Mesenchymal stem cell (in vitro differentiated cells and primary cell): ENCODE results near the gene PNMT.

ENCODE experiments used
- DNase-seq: peaks from one replicate; pipeline ENCODE4 v3.0.0-alpha.2; 2013
- H2AFZ ChIP-seq: one replicate; pipeline ENCODE4 v1.6.1; 2013; ENCODE audit warnings: low read depth, mild to moderate bottlenecking, control low read depth, inconsistent platforms, low read length, moderate library complexity
- H2AK5ac ChIP-seq: 2 replicates; pipeline ENCODE4 v1.6.1; 2013; ENCODE audit warnings: low read length, moderate library complexity, mild to moderate bottlenecking, inconsistent platforms; ENCODE audit not compliant: severe bottlenecking
- H2BK120ac ChIP-seq: one replicate; pipeline ENCODE4 v1.6.1; 2013; ENCODE audit warnings: low read depth, mild to moderate bottlenecking, inconsistent platforms, low read length, moderate library complexity
- H2BK12ac ChIP-seq, 2 experiments: one replicate each; pipeline ENCODE4 v1.6.1; 2013; ENCODE audit warnings: inconsistent platforms in 2 of 2, low read length in 2 of 2, mild to moderate bottlenecking in 2 of 2, moderate library complexity in 2 of 2, control low read depth in 1 of 2
- H2BK15ac ChIP-seq: one replicate; pipeline ENCODE4 v1.6.1; 2013; ENCODE audit warnings: mild to moderate bottlenecking, low read depth, inconsistent platforms; ENCODE audit not compliant: poor library complexity, severe bottlenecking
- H2BK5ac ChIP-seq: 2 replicates; pipeline ENCODE4 v1.6.1; 2013; ENCODE audit warnings: low read depth, mild to moderate bottlenecking, low read length, control low read depth, inconsistent platforms; ENCODE audit not compliant: poor library complexity, severe bottlenecking
- H3K14ac ChIP-seq, 2 experiments: one replicate each; pipeline ENCODE4 v1.6.1; 2013; ENCODE audit warnings: inconsistent platforms in 2 of 2, low read length in 2 of 2, control low read depth in 1 of 2, mild to moderate bottlenecking in 1 of 2, moderate library complexity in 1 of 2
- H3K18ac ChIP-seq, 2 experiments: one replicate each; pipeline ENCODE4 v1.6.1; 2013; ENCODE audit warnings: inconsistent platforms in 2 of 2, low read length in 2 of 2, control low read depth in 1 of 2, low read depth in 1 of 2, mild to moderate bottlenecking in 1 of 2
- H3K23ac ChIP-seq, 2 experiments: one replicate each; pipeline ENCODE4 v1.6.1; 2013; ENCODE audit warnings: inconsistent platforms in 2 of 2, low read length in 2 of 2, mild to moderate bottlenecking in 2 of 2, moderate library complexity in 2 of 2, control low read depth in 1 of 2
- H3K27ac ChIP-seq: 2 replicates; pipeline ENCODE4 v1.5.1; 2013; ENCODE audit warnings: mild to moderate bottlenecking, moderate library complexity, low read length, control low read depth, inconsistent platforms; ENCODE audit not compliant: poor library complexity, severe bottlenecking
- H3K27me3 ChIP-seq, 2 experiments: 2 replicates each; pipeline versions ENCODE4 v1.6.1 to v1.7.0; 2013; ENCODE audit warnings: low read length in 2 of 2, mild to moderate bottlenecking in 2 of 2, moderate library complexity in 2 of 2, control low read depth in 1 of 2, inconsistent platforms in 1 of 2; ENCODE audit not compliant: control insufficient read depth in 1 of 2, insufficient read depth in 1 of 2
- H3K36me3 ChIP-seq, 2 experiments: 2 replicates each; pipeline versions ENCODE4 v1.6.1 to v1.7.0; 2013; ENCODE audit warnings: low read length in 2 of 2, control low read depth in 1 of 2, inconsistent platforms in 1 of 2, low read depth in 1 of 2, mild to moderate bottlenecking in 1 of 2; ENCODE audit not compliant: insufficient read depth in 2 of 2, control insufficient read depth in 1 of 2
- H3K4ac ChIP-seq, 2 experiments: one replicate each; pipeline ENCODE4 v1.6.1; 2013; ENCODE audit warnings: inconsistent platforms in 2 of 2, low read length in 2 of 2, mild to moderate bottlenecking in 2 of 2, moderate library complexity in 2 of 2, control low read depth in 1 of 2, low read depth in 1 of 2
- H3K4me1 ChIP-seq: 2 replicates; pipeline ENCODE4 v1.6.1; 2013; ENCODE audit warnings: low read depth, low read length, control low read depth; ENCODE audit not compliant: control insufficient read depth, insufficient read depth
- H3K4me2 ChIP-seq: 2 replicates; pipeline ENCODE4 v1.6.1; 2013; ENCODE audit warnings: low read length, mild to moderate bottlenecking, inconsistent platforms; ENCODE audit not compliant: poor library complexity, severe bottlenecking
- H3K4me3 ChIP-seq, 2 experiments: 2 replicates each; pipeline versions ENCODE4 v1.5.1 to v1.7.0; 2013; ENCODE audit warnings: low read length in 2 of 2, mild to moderate bottlenecking in 2 of 2, control low read depth in 1 of 2, low read depth in 1 of 2; ENCODE audit not compliant: insufficient read depth in 1 of 2
- H3K79me1 ChIP-seq: replicated peaks from 2 replicates; pipeline ENCODE4 v1.6.1; 2013; ENCODE audit warnings: mild to moderate bottlenecking, control low read depth, low read length, inconsistent platforms; ENCODE audit not compliant: poor library complexity, severe bottlenecking
- H3K9ac ChIP-seq: 2 replicates; pipeline ENCODE4 v1.7.0; 2013; ENCODE audit warnings: mild to moderate bottlenecking, low read length, moderate library complexity
- H3K9me3 ChIP-seq: 2 replicates; pipeline ENCODE4 v1.7.0; 2013; ENCODE audit warnings: mild to moderate bottlenecking, low read length; ENCODE audit not compliant: control insufficient read depth
- H4K8ac ChIP-seq: one replicate; pipeline ENCODE4 v1.6.1; 2013; ENCODE audit warnings: inconsistent platforms, mild to moderate bottlenecking, low read length, moderate library complexity
- H4K91ac ChIP-seq: one replicate; pipeline ENCODE4 v1.6.1; 2013; ENCODE audit warnings: mild to moderate bottlenecking, low read length, inconsistent platforms
- WGBS: methylation state at CpG from one replicate; pipeline ENCODE4 v1.1.7; 2013; ENCODE audit warnings: mixed read lengths; 5-methylcytosine and 5-hydroxymethylcytosine counted together

PNMT gene

GRCh38 chr17:39699818-39700147 is 31.5 kb downstream of the PNMT start, which contains the start of gene ERBB2:
Gene ERBB2 (plus strand): TSS chr17:39700064. CDS start chr17:39700239, 175 bp downstream.
- no peaks in the 10 kb centered on the region for H3K27me3 ChIP-seq
- peaks cover 0 to 17% of the 10 kb centered on the region in 2 experiments for H3K36me3 ChIP-seq
- H3K9me3 ChIP-seq: no peaks in the 10 kb centered on the region
- H4K91ac ChIP-seq: peak within 1 kb of the TSS; percentile 96
- peak within 1 kb of the TSS; percentile 57 for H2BK15ac ChIP-seq
- peak; percentile 75 for DNase-seq
- peak within 1 kb of the TSS; percentile 20 for H3K27ac ChIP-seq
- peak within 1 kb of the TSS; percentile 91 for H3K4me2 ChIP-seq
- peak within 1 kb of the TSS in 1 of 2 experiments; percentile 37 for H2BK12ac ChIP-seq
- peak within 1 kb of the TSS; percentile 50 for H2BK120ac ChIP-seq
- no peak within 1 kb of the TSS for H3K23ac ChIP-seq
- peak within 1 kb of the TSS; percentile 70 for H2BK5ac ChIP-seq
- peak within 1 kb of the TSS; percentile 73 for H2AFZ ChIP-seq
- H2AK5ac ChIP-seq: peak within 1 kb of the TSS; percentile 79
- peak within 1 kb of the TSS; percentile 75 for H4K8ac ChIP-seq
- H3K79me1 ChIP-seq: peaks cover 23% of the 10 kb centered on the region
- H3K9ac ChIP-seq: peak within 1 kb of the TSS; percentile 88
- H3K4me3 ChIP-seq: peak within 1 kb of the TSS; percentile 83 to 92
- WGBS: 0% methylated on average over 20 of the region's 20 CpGs
- peak within 1 kb of the TSS; percentile 72 to 79 for H3K18ac ChIP-seq
- peak within 1 kb of the TSS in 1 of 2 experiments; percentile 83 for H3K4ac ChIP-seq
- H3K14ac ChIP-seq: peak within 1 kb of the TSS in 1 of 2 experiments; percentile 97
- H3K4me1 ChIP-seq: peaks cover 36% of the 10 kb centered on the region

- H2BK120ac ChIP-seq: peak overlapping the region; percentile 50
- H3K27me3 ChIP-seq: no peaks in the 10 kb centered on the region
- peak overlapping the region; percentile 73 for H2AFZ ChIP-seq
- H4K8ac ChIP-seq: peak overlapping the region; percentile 66
- H3K9me3 ChIP-seq: no peaks in the 10 kb centered on the region
- peaks cover 36% of the 10 kb centered on the region for H3K4me1 ChIP-seq
- H3K4ac ChIP-seq: peak overlapping the region in 1 of 2 experiments; percentile 83
- H2AK5ac ChIP-seq: no peak overlapping the region
- peak overlapping the region; percentile 88 for H3K9ac ChIP-seq
- H2BK15ac ChIP-seq: peak overlapping the region; percentile 57
- peak overlapping the region; percentile 72 to 79 for H3K18ac ChIP-seq
- peak overlapping the region in 1 of 2 experiments; percentile 97 for H3K14ac ChIP-seq
- no peak overlapping the region for H3K27ac ChIP-seq
- peaks cover 29% of the 10 kb centered on the region for H3K79me1 ChIP-seq
- H4K91ac ChIP-seq: peak overlapping the region; percentile 96
- peak; percentile 48 for DNase-seq
- H2BK12ac ChIP-seq: peak overlapping the region in 1 of 2 experiments; percentile 37
- peaks cover 0 to 22% of the 10 kb centered on the region in 2 experiments for H3K36me3 ChIP-seq
- H2BK5ac ChIP-seq: peak overlapping the region; percentile 70
- H3K4me3 ChIP-seq: peak overlapping the region; percentile 83 to 92
- peak overlapping the region; percentile 91 for H3K4me2 ChIP-seq
- H3K23ac ChIP-seq: no peak overlapping the region
- WGBS: under 1% methylated on average over 42 of the region's 57 CpGs
These were observed 32.1 kb downstream of the PNMT start for GRCh38 chr17:39700148-39700987.

GRCh38 chr17:39701012-39701783 is 32.9 kb downstream of the PNMT start:
- Histone ChIP-seq H3K23ac (no peak overlapping the region), H3K4me3 (peak overlapping the region; percentile 83 to 92), H3K27me3 (no peaks in the 10 kb centered on the region), H3K27ac (no peak overlapping the region), H3K9me3 (no peaks in the 10 kb centered on the region), H3K18ac (peak overlapping the region in 1 of 2 experiments; percentile 37), H2AK5ac (peak overlapping the region; percentile 55), H3K4ac (no peak overlapping the region), H3K79me1 (peaks cover 35% of the 10 kb centered on the region), H2AFZ (no peak overlapping the region), H2BK5ac (no peak overlapping the region), H4K8ac (no peak overlapping the region), H3K9ac (peak overlapping the region; percentile 88), H3K36me3 (peaks cover 0 to 28% of the 10 kb centered on the region in 2 experiments), H2BK12ac (peak overlapping the region in 1 of 2 experiments; percentile 66), H3K4me1 (peaks cover 36% of the 10 kb centered on the region), H2BK15ac (no peak overlapping the region), H4K91ac (no peak overlapping the region), H2BK120ac (no peak overlapping the region), H3K4me2 (peak overlapping the region; percentile 91), H3K14ac (peak overlapping the region in 1 of 2 experiments; percentile 23)
- no peak for DNase-seq
- WGBS: 53% methylated on average over 8 of the region's 10 CpGs
